GM23248 (cell line): ENCODE measurements around the gene ANXA6. TPM values are rescaled to one million over a fixed set of nuclear protein-coding genes. Genes with fewer than 3 reads are reported as not detected.

Experiments
- DNase-seq: peaks from one replicate; pipeline ENCODE4 v3.0.0-alpha.2; 2015
- H2AFZ ChIP-seq: fragments of 200-600 bp; sonication (generic); 2 replicates; pipeline ENCODE4 v1.6.1; 2016; ENCODE audit warnings: antibody characterized with exemption
- H3F3A ChIP-seq: fragments of 200-600 bp; sonication (generic); 2 replicates; pipeline ENCODE4 v1.6.1; 2016; ENCODE audit warnings: mild to moderate bottlenecking, antibody characterized with exemption, mixed run types; ENCODE audit not compliant: insufficient read depth
- H3K27ac ChIP-seq: fragments of 200-600 bp; sonication (generic); 2 replicates; pipeline ENCODE4 v1.5.1; 2016; ENCODE audit warnings: mild to moderate bottlenecking
- H3K27me3 ChIP-seq: fragments of 200-600 bp; sonication (generic); replicated peaks from 2 replicates; pipeline ENCODE4 v1.6.1; 2016; ENCODE audit warnings: mild to moderate bottlenecking; ENCODE audit not compliant: insufficient read depth
- H3K36me3 ChIP-seq: fragments of 200-600 bp; sonication (generic); 2 replicates; pipeline ENCODE4 v1.6.1; 2016; ENCODE audit warnings: low read depth, mild to moderate bottlenecking
- H3K4me1 ChIP-seq: fragments of 200-600 bp; sonication (generic); 2 replicates; pipeline ENCODE4 v1.6.1; 2016; ENCODE audit warnings: mild to moderate bottlenecking; ENCODE audit not compliant: insufficient read depth
- H3K4me2 ChIP-seq: fragments of 200-600 bp; sonication (generic); one replicate; pipeline ENCODE4 v1.6.1; 2016; ENCODE audit warnings: mild to moderate bottlenecking; ENCODE audit not compliant: unreplicated experiment
- H3K4me3 ChIP-seq: fragments of 200-600 bp; sonication (generic); 2 replicates; pipeline ENCODE4 v1.5.1; 2016; ENCODE audit warnings: mild to moderate bottlenecking
- H3K79me2 ChIP-seq: fragments of 200-600 bp; sonication (generic); 2 replicates; pipeline ENCODE4 v1.6.1; 2016; ENCODE audit warnings: mild to moderate bottlenecking; ENCODE audit not compliant: insufficient read depth
- H3K9ac ChIP-seq: fragments of 200-600 bp; sonication (generic); 2 replicates; pipeline ENCODE4 v1.6.1; 2016; ENCODE audit warnings: mild to moderate bottlenecking
- H3K9me2 ChIP-seq: fragments of 200-600 bp; sonication (generic); 2 replicates; pipeline ENCODE4 v1.6.1; 2016; ENCODE audit warnings: mixed run types, mild to moderate bottlenecking, moderate library complexity; ENCODE audit not compliant: insufficient read depth
- H3K9me3 ChIP-seq: fragments of 200-600 bp; sonication (generic); one replicate; pipeline ENCODE4 v1.6.1; 2017; ENCODE audit warnings: low read depth
- H4K20me1 ChIP-seq: fragments of 200-600 bp; sonication (generic); 2 replicates; pipeline ENCODE4 v1.6.0; 2016; ENCODE audit not compliant: insufficient read depth
- EZH2 ChIP-seq: fragments of 200-600 bp; sonication (generic); IDR thresholded peaks from 2 replicates; pipeline ENCODE4 v1.6.1; 2018; ENCODE audit warnings: antibody characterized with exemption, mild to moderate bottlenecking; ENCODE audit not compliant: insufficient read depth, poor library complexity, severe bottlenecking
- EZH2phosphoT487 ChIP-seq: fragments of 200-600 bp; sonication (generic); IDR thresholded peaks from 2 replicates; pipeline ENCODE4 v1.6.1; 2018; ENCODE audit warnings: antibody characterized with exemption, moderate library complexity, mild to moderate bottlenecking, low read depth; ENCODE audit not compliant: insufficient read depth
- WGBS, 2 experiments: methylation state at CpG; one replicate each; pipeline ENCODE4 v1.1.6; 2015 to 2017; ENCODE audit warnings: low lambda C conversion rate in 2 of 2, low coverage in 1 of 2; ENCODE audit errors: missing lambda C conversion rate in 2 of 2; 5-methylcytosine and 5-hydroxymethylcytosine counted together
- in situ Hi-C: fragments of 300-500 bp; cut with MboI; formaldehyde crosslinking; loops from 2 replicates; pipeline ENCODE4 v1.15.0; 2020
- polyA plus RNA-seq: library from polyadenylated mRNA; unstranded; fragments of >200 nt; fragmentation: Nextera tagmentation; extraction: Ambion mirVana; gene quantifications from 2 replicates; pipeline ENCODE4 v1.2.1, GENCODE V29; 2016
- total RNA-seq: library from RNA; depleted of rRNA; stranded (reverse); fragments of >200 nt; shearing (Covaris generic); gene quantifications from 2 replicates; pipeline ENCODE4 v1.2.3, GENCODE V29; 2014

The ANXA6 gene
- total and polyA plus RNA-seq, 2 experiments from 2014 or later: 183 to 409 TPM

- H3K9ac ChIP-seq: no peak overlapping the region
- H3K27ac ChIP-seq: no peak overlapping the region
- H3K36me3 ChIP-seq: no peaks in the 10 kb centered on the region
- peaks cover 35% of the 10 kb centered on the region for H3F3A ChIP-seq
- in situ Hi-C loops: no loop called here
- no peaks in the 10 kb centered on the region for H3K27me3 ChIP-seq
- peaks cover 42% of the 10 kb centered on the region for H3K4me1 ChIP-seq
- no peak overlapping the region for H3K4me2 ChIP-seq
- H2AFZ ChIP-seq: no peak overlapping the region
- peaks cover 73% of the 10 kb centered on the region for H3K79me2 ChIP-seq
- TF ChIP-seq EZH2phosphoT487 (no peak), EZH2 (no peak)
- DNase-seq: no peak
- H4K20me1 ChIP-seq: no peaks in the 10 kb centered on the region
- H3K4me3 ChIP-seq: no peak overlapping the region
- no peaks in the 10 kb centered on the region for H3K9me3 ChIP-seq
- H3K9me2 ChIP-seq: no peaks in the 10 kb centered on the region
- 85 to 91% methylated on average over 15 to 16 of the region's 16 CpGs for WGBS, 2 experiments
Measured at GRCh38 chr5:151078490-151079262, 78.9 kb downstream of the ANXA6 start.

DNA sequence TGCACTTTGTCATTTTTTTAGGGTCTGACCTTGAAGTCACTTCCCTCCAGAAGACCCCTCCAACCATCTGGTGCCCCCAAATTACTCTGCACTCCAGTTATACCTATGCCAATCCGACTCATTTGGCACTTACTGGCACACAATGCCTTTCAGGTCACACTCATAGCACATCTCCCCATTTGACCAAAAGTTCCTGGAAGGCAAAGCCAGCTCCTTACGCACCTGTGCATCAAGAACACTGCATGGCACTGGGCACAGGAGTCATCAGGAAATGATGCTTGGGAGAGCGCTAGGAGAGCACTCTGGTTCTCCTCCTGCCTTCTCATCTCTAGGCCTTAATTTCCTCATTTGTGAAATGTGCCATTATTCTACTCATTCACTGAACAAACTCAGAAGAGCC lies 79.6 kb downstream of the ANXA6 start:
- H3K79me2 ChIP-seq: peaks cover 80% of the 10 kb centered on the region
- no peak overlapping the region for H3K4me2 ChIP-seq
- H4K20me1 ChIP-seq: no peaks in the 10 kb centered on the region
- DNase-seq: no peak
- peaks cover 43% of the 10 kb centered on the region for H3K4me1 ChIP-seq
- no peaks in the 10 kb centered on the region for H3K9me2 ChIP-seq
- WGBS, 2 experiments: 97 to 98% methylated on average over 3 of the region's 3 CpGs
- H2AFZ ChIP-seq: no peak overlapping the region
- in situ Hi-C loops: no loop called here
- H3K4me3 ChIP-seq: no peak overlapping the region
- no peaks in the 10 kb centered on the region for H3K27me3 ChIP-seq
- H3K36me3 ChIP-seq: no peaks in the 10 kb centered on the region
- H3F3A ChIP-seq: peaks cover 41% of the 10 kb centered on the region
- H3K9ac ChIP-seq: no peak overlapping the region
- H3K9me3 ChIP-seq: no peaks in the 10 kb centered on the region
- TF ChIP-seq EZH2phosphoT487 (no peak), EZH2 (no peak)
- no peak overlapping the region for H3K27ac ChIP-seq

GRCh38 chr5:151077419-151077818 lies 80.2 kb downstream of the ANXA6 start:
- no peaks in the 10 kb centered on the region for H3K36me3 ChIP-seq
- no peak overlapping the region for H3K4me3 ChIP-seq
- H3K4me2 ChIP-seq: no peak overlapping the region
- H3K27me3 ChIP-seq: no peaks in the 10 kb centered on the region
- DNase-seq: no peak
- in situ Hi-C loops: no loop called here
- H3K27ac ChIP-seq: no peak overlapping the region
- no peaks in the 10 kb centered on the region for H3K9me3 ChIP-seq
- peaks cover 84% of the 10 kb centered on the region for H3K79me2 ChIP-seq
- no peak overlapping the region for H2AFZ ChIP-seq
- H3K9me2 ChIP-seq: no peaks in the 10 kb centered on the region
- H4K20me1 ChIP-seq: no peaks in the 10 kb centered on the region
- TF ChIP-seq EZH2phosphoT487 (no peak), EZH2 (no peak)
- peaks cover 49% of the 10 kb centered on the region for H3K4me1 ChIP-seq
- H3K9ac ChIP-seq: no peak overlapping the region
- 96 to 97% methylated on average over 9 of the region's 9 CpGs for WGBS, 2 experiments
- H3F3A ChIP-seq: peaks cover 46% of the 10 kb centered on the region

DNA sequence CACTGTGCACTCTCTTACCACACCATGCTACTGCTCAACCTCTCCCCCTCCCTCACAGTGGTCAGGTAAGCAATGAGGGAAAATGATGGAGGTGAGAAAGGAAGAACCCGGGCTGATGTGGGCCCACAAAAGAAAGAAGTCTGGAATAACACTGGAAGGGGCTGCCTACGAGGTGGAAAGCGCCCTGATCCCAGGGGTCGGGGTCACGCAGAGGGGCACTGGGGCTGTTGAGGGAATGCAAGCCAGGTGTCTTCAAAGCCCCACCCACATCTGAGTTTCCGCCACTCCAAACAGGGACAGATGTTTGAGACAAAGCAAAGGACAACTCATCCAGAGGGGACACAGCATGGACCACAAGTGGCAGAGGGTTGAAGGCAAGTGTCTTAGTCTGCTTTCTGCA lies 81.0 kb downstream of the ANXA6 start:
- Histone ChIP-seq H3K9me2 (no peaks in the 10 kb centered on the region), H2AFZ (no peak overlapping the region), H3K4me1 (peaks cover 53% of the 10 kb centered on the region), H3K27me3 (no peaks in the 10 kb centered on the region), H4K20me1 (no peaks in the 10 kb centered on the region), H3K9ac (peak overlapping the region; percentile 45; the same call in 1 of the 2 replicates), H3K4me2 (no peak overlapping the region), H3K79me2 (peaks cover 86% of the 10 kb centered on the region), H3K4me3 (no peak overlapping the region), H3K9me3 (no peaks in the 10 kb centered on the region), H3K36me3 (no peaks in the 10 kb centered on the region), H3K27ac (peak overlapping the region; percentile 87), H3F3A (peaks cover 45% of the 10 kb centered on the region)
- WGBS, 2 experiments: 96 to 100% methylated on average over 6 of the region's 6 CpGs
- in situ Hi-C loops: no loop called here
- no peak for TF ChIP-seq EZH2
- no peak for TF ChIP-seq EZH2phosphoT487
- DNase-seq: no peak
